Astrocyte (in vitro differentiated cells and primary cell): Measurements from ENCODE around the gene PLCH2. TPM values are rescaled to one million over a fixed set of nuclear protein-coding genes. Genes with fewer than 3 reads are reported as not detected.

Experiments used
- DNase-seq: peaks from one replicate; pipeline ENCODE4 v3.0.0-alpha.2; 2010; ENCODE audit warnings: low read depth
- FAIRE-seq: peaks from 2 replicates; lab custom pipeline; 2011; peaks lifted over from hg19 to GRCh38; lab: Jason Lieb, UNC
- H2AFZ ChIP-seq: 2 replicates; pipeline ENCODE4 v1.6.0; 2012; ENCODE audit warnings: low read depth, low read length, inconsistent platforms
- H3K27ac ChIP-seq: 2 replicates; pipeline ENCODE4 v1.5.1; 2011; ENCODE audit warnings: low read depth, low read length, inconsistent platforms
- H3K27me3 ChIP-seq: 2 replicates; pipeline ENCODE4 v1.6.0; 2011; ENCODE audit warnings: low read length, inconsistent platforms; ENCODE audit not compliant: insufficient read depth
- H3K36me3 ChIP-seq: 2 replicates; pipeline ENCODE4 v1.5.1; 2011; ENCODE audit warnings: low read length, inconsistent platforms; ENCODE audit not compliant: insufficient read depth
- H3K4me1 ChIP-seq: 2 replicates; pipeline ENCODE4 v1.5.1; 2011; ENCODE audit warnings: low read length, inconsistent platforms; ENCODE audit not compliant: insufficient read depth
- H3K4me2 ChIP-seq: 2 replicates; pipeline ENCODE4 v1.6.0; 2012; ENCODE audit warnings: low read length, inconsistent platforms
- H3K4me3 ChIP-seq: 2 replicates; pipeline ENCODE4 v1.5.1; 2011; ENCODE audit warnings: low read depth, mild to moderate bottlenecking, low read length, inconsistent platforms; ENCODE audit not compliant: insufficient read depth
- H3K79me2 ChIP-seq: 2 replicates; pipeline ENCODE4 v1.6.0; 2012; ENCODE audit warnings: mild to moderate bottlenecking, low read length, inconsistent platforms; ENCODE audit not compliant: insufficient read depth
- H3K9ac ChIP-seq: 2 replicates; pipeline ENCODE4 v1.6.0; 2012; ENCODE audit warnings: mild to moderate bottlenecking, low read length, inconsistent platforms
- H3K9me3 ChIP-seq: 2 replicates; pipeline ENCODE4 v1.5.1; 2012; ENCODE audit warnings: low read depth, mild to moderate bottlenecking, low read length, inconsistent platforms; ENCODE audit not compliant: insufficient read depth
- H4K20me1 ChIP-seq: 2 replicates; pipeline ENCODE4 v1.6.0; 2012; ENCODE audit warnings: low read length, inconsistent platforms; ENCODE audit not compliant: insufficient read depth
- H3K27ac Mint-ChIP-seq: one replicate; pipeline ENCODE4 v1.8.0; 2021; ENCODE audit warnings: mild to moderate bottlenecking, mixed read lengths; ENCODE audit not compliant: unreplicated experiment
- H3K27me3 Mint-ChIP-seq: one replicate; pipeline ENCODE4 v1.8.0; 2021; ENCODE audit warnings: low read depth, mixed read lengths; ENCODE audit not compliant: unreplicated experiment
- H3K36me3 Mint-ChIP-seq: one replicate; pipeline ENCODE4 v1.8.0; 2021; ENCODE audit warnings: low read depth, mixed read lengths; ENCODE audit not compliant: unreplicated experiment
- H3K4me1 Mint-ChIP-seq: one replicate; pipeline ENCODE4 v1.8.0; 2021; ENCODE audit warnings: low read depth, mixed read lengths; ENCODE audit not compliant: unreplicated experiment
- H3K4me3 Mint-ChIP-seq: one replicate; pipeline ENCODE4 v1.8.0; 2021; ENCODE audit warnings: mild to moderate bottlenecking, moderate library complexity, mixed read lengths; ENCODE audit not compliant: unreplicated experiment
- H3K9me3 Mint-ChIP-seq: one replicate; pipeline ENCODE4 v1.8.0; 2021; ENCODE audit warnings: mild to moderate bottlenecking, mixed read lengths; ENCODE audit not compliant: unreplicated experiment
- CTCF ChIP-seq: IDR thresholded peaks from 2 replicates; pipeline ENCODE4 v1.5.1; 2011; ENCODE audit warnings: low read depth, mild to moderate bottlenecking, inconsistent platforms, low read length, moderate library complexity; ENCODE audit not compliant: insufficient read depth
- EZH2 ChIP-seq: IDR thresholded peaks from 2 replicates; pipeline ENCODE4 v1.6.1; 2012; ENCODE audit warnings: mild to moderate bottlenecking, low read length, inconsistent platforms; ENCODE audit not compliant: insufficient read depth
- total RNA-seq: library from RNA; stranded (reverse); gene quantifications from 2 replicates; pipeline ENCODE4 v1.2.1, GENCODE V29; 2021

PLCH2 gene
- total RNA-seq, 1 donor from 2014 or later, result 2.0 TPM

- H4K20me1 ChIP-seq, result peaks cover 18% of the 10 kb centered on the region
- peaks cover 33% of the 10 kb centered on the region for H3K27me3 Mint-ChIP-seq
- FAIRE-seq (no peak), DNase-seq (no peak)
- no peak overlapping the region for H3K4me3 Mint-ChIP-seq
- no peak overlapping the region for H2AFZ ChIP-seq
- peak overlapping the region; percentile 65 for H3K4me2 ChIP-seq
- no peak overlapping the region for H3K27ac Mint-ChIP-seq
- no peak overlapping the region for H3K4me3 ChIP-seq
- H3K27me3 ChIP-seq, result peaks cover 6% of the 10 kb centered on the region
- peaks cover 42% of the 10 kb centered on the region for H3K4me1 ChIP-seq
- H3K79me2 ChIP-seq, result peaks cover 18% of the 10 kb centered on the region
- H3K4me1 Mint-ChIP-seq, result peaks cover 10% of the 10 kb centered on the region
- no peaks in the 10 kb centered on the region for H3K36me3 ChIP-seq
- H3K27ac ChIP-seq, result no peak overlapping the region
- peak; percentile 63 for TF ChIP-seq EZH2
- TF ChIP-seq CTCF, result no peak
- no peaks in the 10 kb centered on the region for H3K36me3 Mint-ChIP-seq
- no peak overlapping the region for H3K9ac ChIP-seq
- no peaks in the 10 kb centered on the region for H3K9me3 Mint-ChIP-seq
- no peaks in the 10 kb centered on the region for H3K9me3 ChIP-seq
Observed at GRCh38 chr1:2528966-2529783, 53.1 kb downstream of the PLCH2 start.

DNA sequence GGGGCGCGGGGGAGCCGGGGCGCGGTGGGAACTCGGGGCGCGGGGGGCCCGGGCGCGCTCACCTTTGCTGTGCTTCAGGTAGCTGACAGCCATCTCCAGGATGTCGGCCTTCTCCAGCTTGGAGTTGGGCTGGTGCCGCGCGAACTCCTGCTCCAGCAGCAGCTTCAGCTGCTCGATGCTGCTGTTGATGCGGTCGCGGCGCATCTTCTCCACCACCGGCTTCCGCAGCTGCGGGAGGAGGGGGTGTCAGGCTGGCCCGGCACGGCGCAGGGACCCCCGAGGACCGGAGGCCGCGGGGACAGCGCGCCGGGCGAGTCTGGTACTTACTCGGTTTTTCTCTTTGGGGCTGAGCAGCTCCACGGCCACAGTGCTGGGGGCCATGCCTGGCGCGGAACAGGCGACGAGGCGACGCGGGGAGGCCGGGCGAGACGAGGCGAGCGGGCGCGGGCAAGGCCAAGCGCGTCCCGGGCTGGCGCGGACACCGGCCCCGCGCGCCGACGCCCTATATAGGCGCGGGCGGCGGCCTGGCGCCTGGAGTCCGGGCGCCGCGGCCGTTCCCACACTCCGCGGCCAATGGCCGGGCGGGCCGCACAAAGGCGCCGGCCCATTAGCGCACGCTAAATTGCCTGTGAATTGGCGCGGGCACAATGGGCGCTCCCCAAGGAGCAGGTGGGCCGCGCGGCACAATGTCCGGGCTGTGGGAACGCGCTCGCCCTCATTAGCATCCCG lies 53.9 kb downstream of the PLCH2 start, which contains the start of gene HES5:
HES5 (minus strand) TSS at position 480 of the 729 bp plus-strand sequence; CDS start at position 381, 99 bp downstream.
- peaks cover 6% of the 10 kb centered on the region for H3K27me3 ChIP-seq
- peak within 1 kb of the TSS; percentile 65 for H3K4me2 ChIP-seq

More for the DNA sequence above, 53.9 kb downstream of the PLCH2 start, which contains the start of gene HES5:
- Mint-ChIP-seq H3K36me3 (no peaks in the 10 kb centered on the region), H3K4me3 (no peak within 1 kb of the TSS), H3K4me1 (peaks cover 11% of the 10 kb centered on the region), H3K9me3 (no peaks in the 10 kb centered on the region), H3K27me3 (peaks cover 33% of the 10 kb centered on the region), H3K27ac (no peak within 1 kb of the TSS)
- Histone ChIP-seq H3K79me2 (peaks cover 10% of the 10 kb centered on the region), H3K27ac (no peak within 1 kb of the TSS), H3K4me1 (peaks cover 43% of the 10 kb centered on the region), H3K4me3 (no peak within 1 kb of the TSS), H2AFZ (peak within 1 kb of the TSS; percentile 26), H4K20me1 (peaks cover 10% of the 10 kb centered on the region), H3K9ac (no peak within 1 kb of the TSS), H3K9me3 (no peaks in the 10 kb centered on the region), H3K36me3 (no peaks in the 10 kb centered on the region)
- FAIRE-seq (no peak), DNase-seq (no peak)
- TF ChIP-seq EZH2 (peak; percentile 95), CTCF (no peak)
